Natural killer cell (primary cell): Measurements from ENCODE around the gene CASP12. TPM values are rescaled to one million over a fixed set of nuclear protein-coding genes. Genes with fewer than 3 reads are reported as not detected.

ENCODE experiments used
- ATAC-seq, 3 donors: fragments of 150-1000 bp in 2 of 3; fragments of 200-7000 bp in 1 of 3; cut with Tn5 transposase; 1 replicate in 1 of 3; 2 replicates in 2 of 3; pipeline ENCODE4 v1.10.0; 2021; ENCODE audit warnings: mild to moderate bottlenecking in 2 of 3, moderate library complexity in 2 of 3
- DNase-seq, 2 donors: peaks; one replicate each; pipeline versions ENCODE4 v3.0.0 to v3.0.0-alpha.2; 2013 to 2021; ENCODE audit warnings: mixed read lengths in 1 of 2
- H3K27ac ChIP-seq: one replicate; pipeline ENCODE4 v1.5.1; 2013; ENCODE audit warnings: mild to moderate bottlenecking, low read length
- H3K27me3 ChIP-seq: one replicate; pipeline ENCODE4 v1.6.1; 2013; ENCODE audit warnings: low read length; ENCODE audit not compliant: control insufficient read depth, insufficient read depth
- H3K36me3 ChIP-seq: one replicate; pipeline ENCODE4 v1.6.1; 2013; ENCODE audit warnings: low read length; ENCODE audit not compliant: control insufficient read depth, insufficient read depth
- H3K4me1 ChIP-seq: one replicate; pipeline ENCODE4 v1.6.1; 2013; ENCODE audit warnings: low read length; ENCODE audit not compliant: control insufficient read depth, insufficient read depth
- H3K4me3 ChIP-seq: one replicate; pipeline ENCODE4 v1.5.1; 2013; ENCODE audit warnings: low read length
- H3K9me3 ChIP-seq: one replicate; pipeline ENCODE4 v1.6.1; 2013; ENCODE audit warnings: low read length; ENCODE audit not compliant: control insufficient read depth, insufficient read depth
- H3K27ac Mint-ChIP-seq, 2 donors: one replicate each; pipeline ENCODE4 v1.8.0; 2022; ENCODE audit warnings: mild to moderate bottlenecking in 2 of 2, mixed read lengths in 2 of 2, moderate library complexity in 1 of 2
- H3K27me3 Mint-ChIP-seq, 2 donors: one replicate each; pipeline ENCODE4 v1.8.0; 2022; ENCODE audit warnings: low read depth in 2 of 2, mixed read lengths in 2 of 2
- H3K36me3 Mint-ChIP-seq: one replicate; pipeline ENCODE4 v1.8.0; 2022; ENCODE audit warnings: mixed read lengths
- H3K4me1 Mint-ChIP-seq, 2 donors: one replicate each; pipeline ENCODE4 v1.8.0; 2022; ENCODE audit warnings: mixed read lengths in 2 of 2
- H3K4me3 Mint-ChIP-seq: one replicate; pipeline ENCODE4 v1.8.0; 2022; ENCODE audit warnings: mild to moderate bottlenecking, moderate library complexity, mixed read lengths
- H3K9me3 Mint-ChIP-seq, 2 donors: one replicate each; pipeline ENCODE4 v1.8.0; 2022; ENCODE audit warnings: mixed read lengths in 2 of 2
- CTCF ChIP-seq: fragments of 200-600 bp; IDR thresholded peaks from one replicate; pipeline ENCODE4 v1.8.0; 2022; ENCODE audit warnings: antibody characterized with exemption
- WGBS: methylation state at CpG from one replicate; pipeline ENCODE4 v1.1.7; 2013; ENCODE audit warnings: missing lambda C conversion rate; ENCODE audit not compliant: insufficient coverage; 5-methylcytosine and 5-hydroxymethylcytosine counted together
- intact Hi-C: fragments of 100-400 bp; cut with micrococcal nuclease; formaldehyde crosslinking; loops from one replicate; pipeline ENCODE4 v1.14.2; 2022
- total RNA-seq, 4 donors: library from RNA; stranded (reverse); fragments of 120-200 nt in 1 of 4; gene quantifications; one replicate each; pipeline versions ENCODE4 v1.2.3 to v1.2.4, GENCODE V29; 2013 to 2022

Gene CASP12
- total RNA-seq, 3 donors from 2014 or later (not counting 1 experiment from before 2014, with no cell fraction given), result not detected

GRCh38 chr11:104873252-104873651 is 25.0 kb downstream of the CASP12 start:
- H3K27me3 Mint-ChIP-seq, result no peaks in the 10 kb centered on the region
- Histone ChIP-seq H3K4me1 (peaks cover 10% of the 10 kb centered on the region), H3K27ac (no peak overlapping the region), H3K27me3 (no peaks in the 10 kb centered on the region), H3K4me3 (no peak overlapping the region), H3K9me3 (peaks cover 3% of the 10 kb centered on the region), H3K36me3 (no peaks in the 10 kb centered on the region)
- H3K27ac Mint-ChIP-seq, result no peak overlapping the region
- H3K9me3 Mint-ChIP-seq, result no peaks in the 10 kb centered on the region
- DNase-seq (no peak), ATAC-seq (no peak)
- no peaks in the 10 kb centered on the region for H3K36me3 Mint-ChIP-seq
- H3K4me3 Mint-ChIP-seq, result no peak overlapping the region
- peaks cover 33 to 38% of the 10 kb centered on the region in 2 donors for H3K4me1 Mint-ChIP-seq
- intact Hi-C loops, result loop anchor here (10.0 kb wide), 1 partner anchor 168 kb away; no protein-coding TSS in a partner anchor
- WGBS, result 80% methylated on average over 6 of the region's 8 CpGs
- no peak for TF ChIP-seq CTCF

GRCh38 chr11:104872393-104872792 is 25.9 kb downstream of the CASP12 start:
- Mint-ChIP-seq H3K4me3 (no peak overlapping the region), H3K36me3 (no peaks in the 10 kb centered on the region), H3K4me1 (peaks cover 25 to 29% of the 10 kb centered on the region in 2 donors), H3K27me3 (no peaks in the 10 kb centered on the region), H3K9me3 (no peaks in the 10 kb centered on the region), H3K27ac (no peak overlapping the region)
- ATAC-seq (no peak), DNase-seq (no peak)
- no peak for TF ChIP-seq CTCF
- WGBS, result 100% methylated on average over 1 of the region's 3 CpGs
- Histone ChIP-seq H3K9me3 (peaks cover 3% of the 10 kb centered on the region), H3K27me3 (no peaks in the 10 kb centered on the region), H3K4me3 (no peak overlapping the region), H3K27ac (no peak overlapping the region), H3K36me3 (no peaks in the 10 kb centered on the region), H3K4me1 (peaks cover 5% of the 10 kb centered on the region)
- intact Hi-C loops, result loop anchor here (10.0 kb wide), 1 partner anchor 168 kb away; no protein-coding TSS in a partner anchor

GRCh38 chr11:104870910-104871309 is 27.4 kb downstream of the CASP12 start:
- no peaks in the 10 kb centered on the region for H3K9me3 Mint-ChIP-seq
- H3K4me3 Mint-ChIP-seq, result no peak overlapping the region
- H3K27me3 Mint-ChIP-seq, result peaks cover 0 to 3% of the 10 kb centered on the region in 2 donors
- TF ChIP-seq CTCF, result no peak
- Histone ChIP-seq H3K4me3 (no peak overlapping the region), H3K36me3 (no peaks in the 10 kb centered on the region), H3K27me3 (no peaks in the 10 kb centered on the region), H3K27ac (no peak overlapping the region), H3K4me1 (peaks cover 1% of the 10 kb centered on the region), H3K9me3 (peaks cover 3% of the 10 kb centered on the region)
- ATAC-seq, result no peak
- intact Hi-C loops, result loop anchor here (10.0 kb wide), 1 partner anchor 166 kb away; no protein-coding TSS in a partner anchor
- H3K4me1 Mint-ChIP-seq, result peaks cover 10 to 14% of the 10 kb centered on the region in 2 donors
- peaks cover under 1% of the 10 kb centered on the region for H3K36me3 Mint-ChIP-seq
- no peak overlapping the region for H3K27ac Mint-ChIP-seq
- DNase-seq, result no peak

- no peak overlapping the region for H3K27ac Mint-ChIP-seq
- Histone ChIP-seq H3K36me3 (no peaks in the 10 kb centered on the region), H3K27ac (no peak overlapping the region), H3K27me3 (no peaks in the 10 kb centered on the region), H3K4me3 (no peak overlapping the region), H3K4me1 (no peaks in the 10 kb centered on the region), H3K9me3 (no peaks in the 10 kb centered on the region)
- peaks cover 0 to 3% of the 10 kb centered on the region in 2 donors for H3K27me3 Mint-ChIP-seq
- peaks cover 9% of the 10 kb centered on the region for H3K36me3 Mint-ChIP-seq
- intact Hi-C loops, result no loop called here
- ATAC-seq, result no peak
- no peak for DNase-seq
- peaks cover 0 to 5% of the 10 kb centered on the region in 2 donors for H3K4me1 Mint-ChIP-seq
- H3K4me3 Mint-ChIP-seq, result no peak overlapping the region
- WGBS, result 93% methylated on average over 2 of the region's 2 CpGs
- TF ChIP-seq CTCF, result no peak
- H3K9me3 Mint-ChIP-seq, result peaks cover 0 to 6% of the 10 kb centered on the region in 2 donors
Observed at GRCh38 chr11:104866815-104867214, 31.4 kb downstream of the CASP12 start.
